HepG2 (cell line): ENCODE results near the gene PSKH1. TPM values are rescaled to one million over a fixed set of nuclear protein-coding genes. Genes with fewer than 3 reads are reported as not detected.

ENCODE experiments used
- CENPX ChIP-seq: sonication (generic); formaldehyde crosslinking; IDR thresholded peaks from 2 replicates; pipeline ENCODE4 v1.9.0; 2021; ENCODE audit warnings: mild to moderate bottlenecking, missing genetic modification reagents, moderate library complexity
- EEA1 ChIP-seq: sonication (generic); formaldehyde crosslinking; IDR thresholded peaks from 2 replicates; pipeline ENCODE4 v1.5.1; 2020; ENCODE audit warnings: mild to moderate bottlenecking, missing genetic modification reagents, borderline replicate concordance
- FLYWCH1 ChIP-seq: sonication (generic); formaldehyde crosslinking; IDR thresholded peaks from 2 replicates; pipeline ENCODE4 v1.8.1; 2023; ENCODE audit warnings: mild to moderate bottlenecking, missing genetic modification reagents
- HIVEP1 ChIP-seq: sonication (generic); formaldehyde crosslinking; IDR thresholded peaks from 2 replicates; pipeline ENCODE4 v1.4.0; 2020; ENCODE audit warnings: mild to moderate bottlenecking, missing genetic modification reagents
- JUN ChIP-seq: sonication (generic); formaldehyde crosslinking; IDR thresholded peaks from 2 replicates; pipeline ENCODE4 v1.4.0; 2020; ENCODE audit warnings: mild to moderate bottlenecking, missing genetic modification reagents
- NFE2L2 ChIP-seq: fragments of 150-350 bp; IDR thresholded peaks from 2 replicates; pipeline ENCODE4 v1.6.1; 2014; ENCODE audit warnings: low read length
- SMARCE1 ChIP-seq: fragments of 450-650 bp; IDR thresholded peaks from 2 replicates; pipeline ENCODE4 v1.6.1; 2017; ENCODE audit warnings: borderline replicate concordance
- SNAI1 ChIP-seq: sonication (generic); formaldehyde crosslinking; IDR thresholded peaks from 2 replicates; pipeline ENCODE4 v1.5.0; 2020; ENCODE audit warnings: mild to moderate bottlenecking, missing genetic modification reagents, borderline replicate concordance
- SP140L ChIP-seq: sonication (generic); formaldehyde crosslinking; IDR thresholded peaks from 2 replicates; pipeline ENCODE4 v1.4.0; 2020; ENCODE audit warnings: missing genetic modification reagents, borderline replicate concordance
- TEAD3 ChIP-seq: optimal IDR thresholded peaks from 2 replicates; pipeline ENCODE3; 2016; ENCODE audit warnings: borderline replicate concordance
- ZBTB7A ChIP-seq: sonication (generic); formaldehyde crosslinking; IDR thresholded peaks from 2 replicates; pipeline ENCODE4 v1.8.0; 2022; ENCODE audit warnings: mild to moderate bottlenecking, missing genetic modification reagents
- ZEB1 ChIP-seq: IDR thresholded peaks from 2 replicates; pipeline ENCODE4 v1.6.1; 2012; ENCODE audit warnings: mild to moderate bottlenecking, low read depth, inconsistent platforms; ENCODE audit not compliant: insufficient replicate concordance
- ZFP36L2 ChIP-seq: sonication (generic); formaldehyde crosslinking; IDR thresholded peaks from 2 replicates; pipeline ENCODE4 v1.4.0; 2020; ENCODE audit warnings: missing genetic modification reagents
- ZNF260 ChIP-seq: sonication (generic); formaldehyde crosslinking; IDR thresholded peaks from 2 replicates; pipeline ENCODE4 v1.4.0; 2020; ENCODE audit warnings: missing genetic modification reagents, low read depth, mild to moderate bottlenecking, borderline replicate concordance
- polyA plus RNA-seq, 8 experiments: library from polyadenylated mRNA; depleted of rRNA in 3 of 8; stranded (reverse) in 7 of 8; unstranded in 1 of 8; fragments of >200 nt; fragmentation: Illumina TruSeq in 4 of 8; extraction: Trizol in 4 of 8; gene quantifications; 2 replicates each; pipeline versions ENCODE4 v1.2.1 to v1.2.3, GENCODE V29; 2011 to 2016; ENCODE audit warnings: low read depth in 4 of 8, missing spikeins in 1 of 8, mixed read lengths in 1 of 8; ENCODE audit not compliant: insufficient read depth in 1 of 8
- total RNA-seq, 5 experiments: library from RNA; depleted of rRNA; stranded (reverse); fragments of >200 nt; fragmentation: Illumina TruSeq; extraction: Trizol; gene quantifications; 2 replicates each; pipeline ENCODE4 v1.2.3, GENCODE V29; 2016; ENCODE audit warnings: low read depth in 1 of 5
- TF ChIP-seq, protein P1 (sequence below): sonication (generic); formaldehyde crosslinking; IDR thresholded peaks from 2 replicates; pipeline ENCODE4 v1.5.0; 2020; ENCODE audit warnings: missing genetic modification reagents
- TF ChIP-seq, protein P2 (sequence below): sonication (generic); formaldehyde crosslinking; IDR thresholded peaks from 2 replicates; pipeline ENCODE4 v1.4.0; 2020; ENCODE audit warnings: mild to moderate bottlenecking, missing genetic modification reagents
- TF ChIP-seq, protein P3 (sequence below): sonication (generic); formaldehyde crosslinking; IDR thresholded peaks from 2 replicates; pipeline ENCODE4 v1.4.0; 2020; ENCODE audit warnings: missing genetic modification reagents, mild to moderate bottlenecking, borderline replicate concordance
- TF ChIP-seq, protein P4 (sequence below): sonication (generic); formaldehyde crosslinking; IDR thresholded peaks from 2 replicates; pipeline ENCODE4 v1.8.1; 2023; ENCODE audit warnings: mild to moderate bottlenecking, inconsistent platforms, moderate library complexity, missing genetic modification reagents, borderline replicate concordance

PSKH1 gene
- total and polyA plus RNA-seq, 2 of the 13 experiments (the other 11 are each of a cell fraction or from before 2014, with no cell fraction given) = 8.4 to 19.1 TPM

DNA sequence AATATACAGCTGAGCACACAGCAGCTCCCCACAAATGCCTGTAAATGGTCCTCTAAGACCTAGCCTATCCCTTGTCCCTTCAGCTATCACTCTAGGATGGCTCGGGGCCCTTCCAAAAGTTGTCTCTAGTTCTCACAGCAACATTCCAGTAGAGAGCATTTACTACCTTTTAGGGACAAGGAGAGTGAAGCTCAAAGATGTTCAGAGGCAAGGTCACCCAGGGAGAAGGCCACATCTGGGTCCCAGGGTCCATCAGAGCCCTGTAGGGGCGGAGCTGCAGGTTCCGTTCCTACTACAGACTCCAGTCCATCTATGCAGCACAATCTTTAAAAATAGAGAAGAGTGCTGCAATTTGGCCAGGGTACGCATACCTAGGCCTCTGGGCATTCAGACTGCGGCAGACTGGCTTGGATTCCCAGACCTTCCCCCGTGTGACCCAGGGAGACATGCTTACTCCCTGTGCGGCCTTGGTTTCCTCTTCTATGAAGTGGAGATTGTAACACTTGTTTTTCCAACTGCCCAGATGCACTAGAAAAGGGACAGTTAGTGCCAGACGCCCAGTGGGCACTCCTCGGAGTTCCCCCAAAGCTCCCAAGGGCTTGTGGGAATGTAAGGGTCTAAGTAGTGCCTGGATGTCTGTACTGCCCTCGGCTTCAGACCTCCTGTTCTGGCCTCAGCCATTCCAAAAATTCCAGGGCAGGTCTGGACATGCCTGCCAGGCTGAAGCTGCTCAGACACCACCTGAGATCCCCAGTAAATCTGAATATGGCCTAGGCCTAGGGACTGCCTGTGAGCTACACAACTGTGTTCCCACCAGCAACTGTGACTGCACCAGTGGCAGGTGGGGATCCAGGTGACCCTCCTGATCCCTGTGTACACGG, 72.9 kb downstream of the PSKH1 start (continued):
- TF ChIP-seq, protein P1, sequence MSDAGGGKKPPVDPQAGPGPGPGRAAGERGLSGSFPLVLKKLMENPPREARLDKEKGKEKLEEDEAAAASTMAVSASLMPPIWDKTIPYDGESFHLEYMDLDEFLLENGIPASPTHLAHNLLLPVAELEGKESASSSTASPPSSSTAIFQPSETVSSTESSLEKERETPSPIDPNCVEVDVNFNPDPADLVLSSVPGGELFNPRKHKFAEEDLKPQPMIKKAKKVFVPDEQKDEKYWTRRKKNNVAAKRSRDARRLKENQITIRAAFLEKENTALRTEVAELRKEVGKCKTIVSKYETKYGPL (CRISPR knock-in tag) = no peak
- TF ChIP-seq, protein P2, sequence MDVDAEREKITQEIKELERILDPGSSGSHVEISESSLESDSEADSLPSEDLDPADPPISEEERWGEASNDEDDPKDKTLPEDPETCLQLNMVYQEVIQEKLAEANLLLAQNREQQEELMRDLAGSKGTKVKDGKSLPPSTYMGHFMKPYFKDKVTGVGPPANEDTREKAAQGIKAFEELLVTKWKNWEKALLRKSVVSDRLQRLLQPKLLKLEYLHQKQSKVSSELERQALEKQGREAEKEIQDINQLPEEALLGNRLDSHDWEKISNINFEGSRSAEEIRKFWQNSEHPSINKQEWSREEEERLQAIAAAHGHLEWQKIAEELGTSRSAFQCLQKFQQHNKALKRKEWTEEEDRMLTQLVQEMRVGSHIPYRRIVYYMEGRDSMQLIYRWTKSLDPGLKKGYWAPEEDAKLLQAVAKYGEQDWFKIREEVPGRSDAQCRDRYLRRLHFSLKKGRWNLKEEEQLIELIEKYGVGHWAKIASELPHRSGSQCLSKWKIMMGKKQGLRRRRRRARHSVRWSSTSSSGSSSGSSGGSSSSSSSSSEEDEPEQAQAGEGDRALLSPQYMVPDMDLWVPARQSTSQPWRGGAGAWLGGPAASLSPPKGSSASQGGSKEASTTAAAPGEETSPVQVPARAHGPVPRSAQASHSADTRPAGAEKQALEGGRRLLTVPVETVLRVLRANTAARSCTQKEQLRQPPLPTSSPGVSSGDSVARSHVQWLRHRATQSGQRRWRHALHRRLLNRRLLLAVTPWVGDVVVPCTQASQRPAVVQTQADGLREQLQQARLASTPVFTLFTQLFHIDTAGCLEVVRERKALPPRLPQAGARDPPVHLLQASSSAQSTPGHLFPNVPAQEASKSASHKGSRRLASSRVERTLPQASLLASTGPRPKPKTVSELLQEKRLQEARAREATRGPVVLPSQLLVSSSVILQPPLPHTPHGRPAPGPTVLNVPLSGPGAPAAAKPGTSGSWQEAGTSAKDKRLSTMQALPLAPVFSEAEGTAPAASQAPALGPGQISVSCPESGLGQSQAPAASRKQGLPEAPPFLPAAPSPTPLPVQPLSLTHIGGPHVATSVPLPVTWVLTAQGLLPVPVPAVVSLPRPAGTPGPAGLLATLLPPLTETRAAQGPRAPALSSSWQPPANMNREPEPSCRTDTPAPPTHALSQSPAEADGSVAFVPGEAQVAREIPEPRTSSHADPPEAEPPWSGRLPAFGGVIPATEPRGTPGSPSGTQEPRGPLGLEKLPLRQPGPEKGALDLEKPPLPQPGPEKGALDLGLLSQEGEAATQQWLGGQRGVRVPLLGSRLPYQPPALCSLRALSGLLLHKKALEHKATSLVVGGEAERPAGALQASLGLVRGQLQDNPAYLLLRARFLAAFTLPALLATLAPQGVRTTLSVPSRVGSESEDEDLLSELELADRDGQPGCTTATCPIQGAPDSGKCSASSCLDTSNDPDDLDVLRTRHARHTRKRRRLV (CRISPR knock-in tag) = no peak
- TF ChIP-seq ZFP36L2 (CRISPR knock-in tag) (no peak), ZEB1 (no peak), JUN (no peak), SP140L (no peak), NFE2L2 (no peak), HIVEP1 (CRISPR knock-in tag) (no peak), FLYWCH1 (CRISPR knock-in tag) (no peak), ZNF260 (CRISPR knock-in tag) (no peak), TEAD3 (peak; percentile 50), EEA1 (no peak), ZBTB7A (CRISPR knock-in tag) (no peak), CENPX (no peak), SNAI1 (CRISPR knock-in tag) (no peak), SMARCE1 (no peak)
- TF ChIP-seq, protein P3, sequence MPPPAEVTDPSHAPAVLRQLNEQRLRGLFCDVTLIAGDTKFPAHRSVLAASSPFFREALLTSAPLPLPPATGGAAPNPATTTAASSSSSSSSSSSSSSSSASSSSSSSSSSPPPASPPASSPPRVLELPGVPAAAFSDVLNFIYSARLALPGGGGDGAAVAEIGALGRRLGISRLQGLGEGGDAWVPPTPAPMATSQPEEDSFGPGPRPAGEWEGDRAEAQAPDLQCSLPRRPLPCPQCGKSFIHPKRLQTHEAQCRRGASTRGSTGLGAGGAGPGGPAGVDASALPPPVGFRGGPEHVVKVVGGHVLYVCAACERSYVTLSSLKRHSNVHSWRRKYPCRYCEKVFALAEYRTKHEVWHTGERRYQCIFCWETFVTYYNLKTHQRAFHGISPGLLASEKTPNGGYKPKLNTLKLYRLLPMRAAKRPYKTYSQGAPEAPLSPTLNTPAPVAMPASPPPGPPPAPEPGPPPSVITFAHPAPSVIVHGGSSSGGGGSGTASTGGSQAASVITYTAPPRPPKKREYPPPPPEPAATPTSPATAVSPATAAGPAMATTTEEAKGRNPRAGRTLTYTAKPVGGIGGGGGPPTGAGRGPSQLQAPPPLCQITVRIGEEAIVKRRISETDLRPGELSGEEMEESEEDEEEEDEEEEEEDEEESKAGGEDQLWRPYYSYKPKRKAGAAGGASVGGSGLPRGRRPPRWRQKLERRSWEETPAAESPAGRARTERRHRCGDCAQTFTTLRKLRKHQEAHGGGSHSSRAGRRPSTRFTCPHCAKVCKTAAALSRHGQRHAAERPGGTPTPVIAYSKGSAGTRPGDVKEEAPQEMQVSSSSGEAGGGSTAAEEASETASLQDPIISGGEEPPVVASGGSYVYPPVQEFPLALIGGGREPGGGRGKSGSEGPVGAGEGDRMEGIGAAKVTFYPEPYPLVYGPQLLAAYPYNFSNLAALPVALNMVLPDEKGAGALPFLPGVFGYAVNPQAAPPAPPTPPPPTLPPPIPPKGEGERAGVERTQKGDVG (CRISPR knock-in tag) = no peak
- TF ChIP-seq, protein P4, sequence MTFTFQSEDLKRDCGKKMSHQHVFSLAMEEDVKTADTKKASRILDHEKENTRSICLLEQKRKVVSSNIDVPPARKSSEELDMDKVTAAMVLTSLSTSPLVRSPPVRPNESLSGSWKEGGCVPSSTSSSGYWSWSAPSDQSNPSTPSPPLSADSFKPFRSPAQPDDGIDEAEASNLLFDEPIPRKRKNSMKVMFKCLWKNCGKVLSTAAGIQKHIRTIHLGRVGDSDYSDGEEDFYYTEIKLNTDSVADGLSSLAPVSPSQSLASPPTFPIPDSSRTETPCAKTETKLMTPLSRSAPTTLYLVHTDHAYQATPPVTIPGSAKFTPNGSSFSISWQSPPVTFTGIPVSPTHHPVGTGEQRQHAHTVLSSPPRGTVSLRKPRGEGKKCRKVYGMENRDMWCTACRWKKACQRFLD = no peak
